Fibroblast of skin of back (primary cell): ENCODE data around the gene CLBA1.
A peak's percentile ranks its signal among the peaks of the same experiment; 100 is the strongest.
"Not testable (repeated sequence)": the region's sequence is repeated elsewhere in the genome, so short reads cannot be mapped to it uniquely, and the experiment has no call there.

Source experiments
- DNase-seq: peaks from one replicate; pipeline ENCODE4 v3.0.0-alpha.2; 2013

CLBA1 gene

DNA sequence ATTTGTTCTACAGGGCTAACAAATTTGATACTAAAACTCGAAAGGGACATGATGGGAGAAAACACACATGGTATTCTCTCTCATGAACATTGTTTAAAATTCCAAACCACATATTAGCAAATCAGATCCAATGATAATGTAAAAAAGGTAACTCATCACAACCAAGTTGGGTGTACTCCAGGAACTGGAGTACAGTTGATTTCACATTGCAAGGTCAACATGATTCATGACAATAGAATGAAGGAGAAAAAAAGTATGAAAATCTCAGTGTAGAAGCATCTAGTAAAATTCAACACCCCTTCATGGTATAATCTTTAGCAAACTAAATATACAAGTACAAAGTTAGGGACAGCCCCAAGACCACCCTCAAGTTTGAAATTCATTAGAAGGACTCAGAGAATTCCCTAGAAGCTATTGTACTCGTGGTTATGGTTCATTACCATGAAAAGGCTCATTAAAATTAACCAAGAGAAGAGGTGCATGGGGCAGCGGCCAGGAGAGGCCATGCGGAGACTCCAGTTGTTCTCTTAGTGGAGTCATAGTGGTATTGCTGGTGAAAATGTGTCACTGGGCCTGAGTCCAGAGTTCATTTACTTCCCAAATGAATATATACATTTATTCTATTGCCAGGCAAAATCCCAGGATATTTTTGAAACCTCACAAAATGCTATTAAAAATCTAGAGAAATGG is 38.3 kb downstream of the CLBA1 start:
- peak; percentile 65 for DNase-seq

DNA sequence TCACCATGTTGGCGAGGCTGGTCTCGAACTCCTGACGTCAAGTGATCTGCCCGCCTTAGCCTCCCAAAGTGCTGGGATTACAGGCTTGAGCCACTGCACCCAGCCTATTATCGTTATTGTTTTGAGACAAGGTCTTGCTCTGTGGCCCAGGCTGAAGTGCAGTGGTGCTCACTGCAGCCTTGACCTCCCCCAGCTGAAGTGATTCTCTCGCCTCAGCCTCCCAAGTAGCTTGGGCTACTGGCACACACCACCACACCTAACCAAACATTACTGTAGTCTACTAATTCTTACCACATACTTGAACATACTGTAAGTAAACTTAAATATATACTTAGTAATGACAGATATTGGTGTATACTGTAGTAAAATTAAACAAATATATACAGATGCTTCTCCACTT is 39.8 kb downstream of the CLBA1 start:
- DNase-seq, result no peak

DNA sequence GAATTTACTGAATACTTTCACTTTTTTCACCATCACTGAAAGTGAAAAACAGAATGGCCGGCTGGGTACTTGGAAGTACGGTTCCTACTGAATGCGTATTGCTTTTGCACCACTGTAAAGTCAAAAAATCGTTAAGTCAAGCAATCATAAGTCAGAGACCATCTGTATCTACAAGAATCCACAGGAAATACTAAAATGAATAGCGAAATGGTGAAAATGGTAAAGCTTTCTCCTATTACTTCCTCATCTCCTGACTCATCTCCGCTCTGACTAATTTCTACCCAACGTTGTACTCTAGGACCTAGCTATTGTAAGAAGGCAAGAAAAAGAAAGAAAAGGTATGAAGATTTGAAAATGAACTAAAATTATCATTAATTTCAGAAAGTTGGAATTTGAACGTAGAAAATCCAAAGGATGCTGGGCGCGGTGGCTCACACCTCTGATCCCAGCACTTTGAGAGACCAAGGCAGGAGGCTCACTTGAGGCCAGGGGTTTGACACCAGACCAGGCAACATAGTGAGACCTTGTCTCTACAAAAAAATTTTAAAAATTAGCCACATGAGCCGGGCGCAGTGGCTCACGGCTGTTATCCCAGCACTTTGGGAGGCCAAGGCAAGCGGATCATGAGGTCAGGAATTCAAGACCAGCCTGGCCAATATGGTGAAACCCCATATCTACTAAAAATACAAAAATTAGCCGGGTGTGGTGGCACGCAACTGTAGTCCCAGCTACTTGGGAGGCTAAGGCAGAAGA is 40.6 kb downstream of the CLBA1 start:
- peak; percentile 74 for DNase-seq

DNA sequence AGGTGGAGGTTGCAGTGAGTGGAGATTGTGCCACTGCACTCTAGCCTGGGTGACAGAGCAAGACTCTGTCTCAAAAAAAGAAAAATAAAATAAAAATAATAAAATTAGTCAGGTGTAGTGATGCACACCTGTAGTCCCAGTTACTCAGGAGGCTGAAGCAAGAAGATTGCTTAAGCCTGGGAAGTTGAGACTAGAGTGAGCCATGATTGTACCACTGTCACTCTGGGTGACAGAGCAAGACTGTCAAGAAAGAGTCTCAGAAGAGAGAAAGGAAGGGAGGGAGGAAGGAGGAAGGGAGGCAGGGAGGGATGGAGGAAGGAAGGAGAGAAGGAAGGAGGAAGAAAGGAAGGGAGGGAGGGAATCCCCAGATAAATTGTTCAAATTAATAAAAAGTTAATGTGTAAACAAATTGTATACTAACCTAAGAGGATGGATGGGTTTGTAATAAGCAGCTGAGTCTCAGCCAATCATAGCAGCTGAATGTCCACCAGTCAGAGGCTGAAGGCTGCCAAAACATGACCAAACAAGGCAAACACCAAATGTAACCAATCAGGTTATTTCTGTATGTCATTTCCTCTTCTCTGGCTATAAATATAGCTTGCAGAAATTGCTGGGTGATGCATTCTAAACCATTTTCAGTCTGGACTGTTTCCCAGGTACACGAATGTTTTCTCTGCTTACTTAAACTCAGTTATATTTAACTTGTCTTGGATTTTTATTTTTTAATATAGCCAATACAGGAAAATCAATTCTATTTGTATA is 41.4 kb downstream of the CLBA1 start:
- peak; percentile 63 for DNase-seq

DNA sequence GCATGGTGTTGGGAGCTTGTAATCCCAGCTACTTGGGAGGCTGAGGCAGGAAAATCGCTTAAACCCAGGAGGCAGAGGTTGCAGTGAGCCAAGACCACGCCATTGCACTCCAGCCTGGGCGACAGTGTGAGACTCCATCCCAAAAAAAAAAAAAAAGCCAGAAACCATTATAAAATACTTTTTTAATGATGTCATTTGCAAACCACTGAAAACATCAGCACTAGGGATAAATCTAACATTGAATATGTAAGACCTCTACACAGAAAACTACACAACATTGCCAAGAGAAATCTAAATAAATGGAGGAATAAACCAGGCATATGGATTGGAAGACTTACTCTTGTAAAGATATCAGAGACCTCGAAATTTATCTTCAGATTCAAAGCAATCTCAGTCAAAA is 42.1 kb downstream of the CLBA1 start:
- not testable (repeated sequence) for DNase-seq

DNA sequence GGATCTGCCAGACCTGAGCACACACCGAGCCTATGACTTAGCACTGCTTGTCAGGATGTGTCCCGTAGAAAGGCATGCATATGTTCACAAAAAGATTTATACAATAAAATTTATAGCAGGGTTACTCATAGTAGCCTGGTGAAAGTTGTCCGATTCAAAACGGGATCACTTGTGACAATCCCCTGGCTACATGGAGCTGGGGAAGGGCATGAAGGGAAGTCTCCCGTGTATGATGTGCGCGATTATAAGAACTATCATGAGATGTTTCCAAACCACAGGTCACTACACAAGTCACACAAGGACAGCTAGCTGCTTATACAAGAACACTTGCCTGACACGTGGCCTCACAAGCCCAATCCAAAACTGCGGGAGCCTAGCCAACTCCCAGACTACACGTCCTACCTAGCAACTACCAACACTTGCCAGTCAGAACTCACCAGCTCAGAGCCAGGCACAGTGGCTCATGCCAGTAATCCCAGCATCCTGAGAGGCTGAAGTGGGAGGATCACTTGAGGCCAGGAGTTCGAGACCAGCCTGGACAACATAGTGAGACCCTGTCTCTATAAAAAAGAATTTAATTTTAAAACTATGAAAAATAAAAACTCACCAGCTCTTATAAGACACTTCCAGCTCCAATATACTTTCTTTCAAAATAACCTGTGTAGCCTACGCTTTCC is 42.8 kb downstream of the CLBA1 start:
- DNase-seq, result no peak

DNA sequence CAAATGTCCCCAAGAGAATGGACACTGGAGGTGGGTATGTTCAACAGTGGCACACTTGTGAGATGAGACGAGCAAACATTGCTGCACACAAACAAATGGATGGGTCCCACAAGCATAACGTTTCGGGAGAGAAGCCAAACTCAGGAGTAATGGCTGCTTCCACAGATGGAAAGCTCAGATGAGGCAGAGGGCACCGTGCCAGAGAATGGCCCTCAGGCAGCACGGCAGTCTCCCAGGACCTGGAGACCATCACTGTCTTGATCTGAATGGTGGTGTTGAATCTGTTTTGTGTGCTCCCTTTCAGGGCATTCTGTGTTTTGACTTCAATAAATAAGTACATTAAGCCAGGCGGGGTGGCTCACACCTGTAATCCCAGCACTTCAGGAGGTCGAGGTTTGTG is 43.8 kb downstream of the CLBA1 start:
- no peak for DNase-seq

DNA sequence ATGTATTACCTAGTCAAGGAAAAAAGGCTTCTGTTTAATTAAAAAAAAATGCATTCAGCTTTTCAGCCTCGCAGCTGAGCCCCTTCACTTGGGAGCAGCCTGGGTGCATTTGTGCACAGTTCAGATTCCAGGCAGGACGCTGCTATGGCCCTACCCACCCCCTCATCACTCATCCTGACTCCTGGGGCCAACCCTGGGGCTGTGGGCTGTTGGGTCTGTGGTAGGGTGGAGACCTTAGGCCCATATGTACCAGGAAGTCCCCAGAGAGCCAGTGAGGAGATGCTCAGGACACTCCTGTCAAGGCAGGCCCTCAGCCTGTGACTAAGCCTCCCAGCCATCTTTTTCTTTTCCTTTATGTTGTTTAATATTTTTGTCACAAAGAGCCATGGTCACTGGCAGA is 44.6 kb downstream of the CLBA1 start:
- no peak for DNase-seq

DNA sequence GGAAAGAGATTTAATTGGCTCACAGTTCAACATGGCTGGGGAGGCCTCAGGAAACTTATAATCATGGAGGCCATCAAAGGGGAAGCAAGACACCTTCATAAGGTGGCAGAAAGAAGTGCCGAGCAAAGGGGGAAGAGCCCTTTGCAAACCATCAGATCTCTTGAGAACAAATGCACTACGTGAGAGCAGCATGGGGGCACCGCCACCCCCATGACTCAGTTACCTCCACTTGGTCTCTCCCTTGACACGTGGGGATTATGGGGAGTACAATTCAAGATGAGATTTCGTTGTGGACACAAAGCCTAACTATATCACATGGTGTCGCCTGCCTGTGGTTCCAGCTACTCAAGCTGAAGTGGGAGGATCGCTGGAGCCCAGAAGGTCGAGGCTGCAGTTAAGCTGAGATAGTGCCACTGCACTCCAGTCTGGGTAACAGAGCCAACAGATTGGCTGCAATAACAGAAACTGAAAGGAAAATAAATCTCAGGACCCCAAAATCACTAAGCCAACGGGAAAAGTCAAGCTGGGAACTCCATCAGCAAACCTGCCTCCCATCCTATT is 45.3 kb downstream of the CLBA1 start:
- no peak for DNase-seq

DNA sequence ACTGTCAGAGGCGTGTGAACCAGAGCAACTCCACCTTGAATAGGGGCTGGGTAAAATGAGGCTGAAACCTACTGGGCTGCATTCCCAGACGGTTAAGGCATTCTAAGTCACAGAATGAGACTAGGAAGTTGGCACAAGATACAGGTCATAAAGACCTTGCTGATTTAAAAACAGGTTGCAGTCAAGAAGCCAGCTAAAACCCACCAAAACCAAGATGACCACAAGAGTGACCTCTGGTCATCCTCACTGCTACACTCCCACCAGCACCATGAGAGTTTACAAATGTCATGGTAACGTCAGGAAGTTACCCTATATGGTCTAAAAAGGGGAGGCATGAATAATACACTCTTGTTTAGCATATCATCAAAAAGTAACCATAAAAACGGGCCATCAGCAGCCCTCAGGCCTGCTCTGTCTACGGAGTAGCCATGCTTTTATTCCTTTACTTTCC is 46.9 kb downstream of the CLBA1 start:
- DNase-seq, result not testable (repeated sequence)

DNA sequence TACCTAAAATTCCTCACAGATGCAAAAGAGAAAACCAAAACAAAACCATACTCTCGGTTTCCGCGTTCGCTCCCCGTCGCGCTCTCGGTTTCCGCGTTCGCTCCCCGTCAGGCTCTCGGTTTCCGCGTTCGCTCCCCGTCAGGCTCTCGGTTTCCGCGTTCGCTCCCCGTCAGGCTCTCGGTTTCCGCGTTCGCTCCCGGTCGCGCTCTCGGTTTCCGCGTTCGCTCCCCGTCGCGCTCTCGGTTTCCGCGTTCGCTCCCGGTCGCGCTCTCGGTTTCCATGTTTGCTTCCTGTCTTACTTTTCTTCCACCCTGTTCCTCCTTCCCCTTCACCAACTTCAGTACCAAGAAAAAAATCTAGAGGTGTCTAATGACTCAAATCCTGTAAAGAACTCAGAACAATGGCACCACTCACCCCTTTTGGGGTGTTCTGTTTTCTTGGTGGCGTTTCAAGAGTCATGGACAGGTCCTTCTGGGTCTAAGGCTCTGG is 47.9 kb downstream of the CLBA1 start:
- not testable (repeated sequence) for DNase-seq

DNA sequence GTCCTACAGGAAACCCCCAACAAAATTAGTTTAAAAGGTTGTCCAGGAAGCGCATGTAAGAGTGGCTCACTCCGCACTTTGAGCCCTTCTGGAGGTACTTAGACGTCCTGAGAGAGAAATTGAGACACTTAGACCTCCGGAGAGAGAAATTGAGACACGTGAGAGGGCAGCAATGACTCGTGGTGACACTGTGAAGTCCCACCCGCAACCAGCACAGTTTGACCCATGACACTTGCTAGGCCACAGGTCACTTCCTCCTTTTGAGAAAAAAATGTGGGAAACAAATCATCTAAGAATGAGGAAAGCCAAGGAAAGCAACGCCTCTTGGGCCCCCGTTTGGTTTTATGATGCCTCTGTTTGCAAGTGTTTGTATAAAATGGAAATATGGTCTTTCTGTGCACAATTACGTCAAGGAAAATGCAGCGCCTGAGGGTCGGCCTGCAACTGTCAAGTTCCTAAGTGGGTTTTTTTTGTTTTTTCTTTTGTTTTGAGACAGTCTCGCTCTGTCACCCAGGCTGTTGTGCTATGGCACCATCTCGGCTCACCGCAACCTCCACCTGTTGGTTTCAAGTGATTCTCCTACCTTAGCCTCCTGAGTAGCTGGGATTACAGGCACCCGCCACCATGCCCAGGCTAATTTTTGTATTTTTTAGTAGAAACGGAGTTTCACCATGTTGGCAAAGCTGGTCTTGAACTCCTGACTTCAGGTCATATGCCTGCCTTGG is 48.9 kb downstream of the CLBA1 start:
- no peak for DNase-seq

DNA sequence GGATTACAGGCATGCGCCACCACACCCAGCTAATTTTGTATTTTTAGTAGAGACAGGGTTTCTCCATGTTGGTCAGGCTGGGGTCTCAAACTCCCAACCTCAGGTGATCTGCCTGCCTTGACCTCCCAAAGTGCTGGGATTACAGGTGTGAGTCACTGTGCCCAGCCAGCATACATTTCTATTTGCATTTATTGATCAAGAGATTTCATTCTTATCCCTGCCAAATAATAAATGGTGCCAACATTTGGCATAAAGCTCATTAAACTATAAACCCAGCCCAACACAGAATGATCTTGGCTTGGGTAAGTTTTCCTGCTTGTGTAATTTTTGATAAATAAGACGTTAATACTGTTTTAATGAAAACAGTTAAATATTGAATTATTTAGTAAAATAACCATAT is 50.0 kb downstream of the CLBA1 start:
- DNase-seq, result not testable (repeated sequence)

DNA sequence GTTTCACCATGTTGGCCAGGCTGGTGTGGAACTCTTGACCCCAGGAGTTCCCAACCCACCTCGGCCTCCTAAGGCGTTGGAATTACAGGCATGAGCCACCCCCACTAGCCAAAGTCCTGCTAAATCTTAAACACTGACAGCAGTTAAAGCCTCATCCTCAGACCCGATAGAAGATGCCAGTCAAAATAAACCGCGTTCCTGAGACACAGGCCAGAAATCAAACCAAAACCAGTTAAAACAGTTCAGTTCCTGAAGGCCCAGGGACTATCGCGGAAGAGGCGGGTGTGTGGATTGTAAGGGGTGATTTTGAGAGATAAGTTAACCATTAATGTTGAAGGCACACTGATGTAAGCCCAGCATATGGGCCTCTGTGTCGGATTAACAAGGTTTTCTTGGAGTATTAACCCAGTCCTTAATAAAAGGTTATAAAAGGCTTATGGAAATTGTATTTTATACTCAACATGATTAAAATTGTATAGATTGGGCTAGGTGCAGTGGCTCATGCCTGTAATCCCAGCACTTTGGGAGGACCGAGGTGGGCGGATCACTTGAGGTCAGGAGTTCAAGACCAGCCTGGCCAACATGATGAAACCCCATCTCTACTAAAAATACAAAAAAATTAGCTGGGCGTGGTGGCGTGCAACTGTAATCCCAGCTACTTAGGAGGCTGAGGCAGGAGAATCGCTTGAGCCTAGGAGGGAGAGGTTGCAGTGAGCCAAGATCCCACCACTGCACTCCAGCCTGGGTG is 54.0 kb downstream of the CLBA1 start:
- DNase-seq, result no peak

DNA sequence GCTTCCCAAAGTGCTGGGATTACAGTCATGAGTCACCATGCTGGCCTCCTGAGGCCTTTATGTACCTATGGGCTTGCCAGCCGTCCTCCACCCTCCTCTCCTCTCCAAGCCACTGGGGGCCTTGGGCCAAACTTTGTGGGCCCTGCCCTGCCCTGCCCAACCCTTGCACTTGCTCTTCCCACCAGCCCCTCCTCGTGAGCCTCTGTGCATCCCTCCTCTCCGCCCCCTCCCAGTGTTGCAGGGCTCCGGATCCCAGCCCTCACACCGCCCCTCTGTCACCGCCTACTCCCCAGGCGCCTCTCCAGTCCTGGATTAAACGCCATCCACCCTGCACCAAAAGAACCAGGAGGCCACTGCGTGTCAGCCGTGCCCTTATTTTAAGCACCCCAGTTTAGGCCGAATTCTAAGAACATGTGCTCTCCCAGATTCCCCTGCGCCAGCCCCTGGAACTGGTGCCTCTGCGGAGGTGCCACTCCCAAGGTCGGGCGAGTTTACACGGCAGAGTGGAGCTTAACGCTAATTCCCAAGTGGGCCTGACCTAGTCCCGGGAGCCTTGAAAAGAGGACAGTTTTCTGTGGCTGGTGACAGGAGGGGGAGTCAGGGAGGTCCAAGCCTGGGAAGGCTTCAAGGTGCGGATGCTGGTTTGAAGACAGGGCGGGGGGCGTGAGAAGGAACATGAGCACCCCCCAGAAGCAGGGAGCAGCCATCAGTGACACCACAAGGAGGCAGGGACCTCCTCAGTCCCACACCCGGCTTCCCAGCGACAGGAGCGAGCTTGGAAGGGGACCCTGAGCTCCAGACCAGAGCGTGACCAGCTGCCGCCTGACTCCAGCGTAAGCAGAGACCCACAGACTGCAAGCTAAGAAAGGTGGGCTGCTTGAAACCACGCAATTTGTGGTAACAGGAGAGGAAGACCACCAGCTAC is 56.5 kb downstream of the CLBA1 start:
- no peak for DNase-seq

DNA sequence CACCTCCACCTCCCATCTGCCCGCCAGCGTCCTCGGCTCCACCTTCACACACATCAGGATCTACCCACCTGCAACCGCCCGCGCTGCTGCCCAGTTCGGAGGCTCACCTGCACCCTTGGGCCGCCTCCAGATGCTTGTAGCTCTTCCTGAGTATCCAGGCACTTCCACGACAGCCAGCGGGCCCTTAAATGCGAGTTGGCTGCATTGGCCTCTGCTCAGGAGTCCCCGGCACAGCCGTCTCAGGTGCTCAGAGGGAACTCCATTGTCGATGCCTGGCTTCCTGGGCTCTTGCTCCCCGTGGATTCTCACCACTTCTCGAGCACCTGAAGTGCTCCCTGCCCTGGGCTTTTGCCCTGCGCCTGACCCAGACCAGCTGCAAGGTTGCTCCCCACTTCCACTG is 57.2 kb downstream of the CLBA1 start:
- DNase-seq, result no peak

DNA sequence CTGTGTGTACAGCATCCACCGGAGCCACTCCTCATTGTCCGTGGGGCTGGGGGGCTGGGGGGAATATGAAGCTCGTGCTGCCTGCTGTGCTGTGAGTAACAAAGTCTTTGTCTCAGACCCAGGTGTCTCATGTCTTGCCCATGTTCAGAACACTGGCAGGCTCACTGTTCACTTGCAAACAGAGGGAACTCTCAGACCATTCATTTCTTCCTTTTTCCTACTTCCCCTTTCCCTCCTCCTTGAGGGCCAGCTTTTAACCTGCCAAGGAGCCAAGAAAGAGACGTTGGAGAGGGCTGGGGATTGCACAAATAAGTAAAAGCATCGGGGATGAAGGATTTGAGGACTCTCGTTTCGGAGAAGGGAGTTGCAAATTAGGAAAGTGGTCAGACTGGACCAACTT is 58.1 kb downstream of the CLBA1 start:
- DNase-seq, result no peak
